ENCODE measurements around the gene ADRA2A. TPM values are rescaled to one million over a fixed set of nuclear protein-coding genes. Genes with fewer than 3 reads are reported as not detected.

ADRA2A gene
- polyA plus RNA-seq, 3 donors: not detected

- WGBS (ENCODE audit: insufficient coverage): 93% methylated on average over 4 of the region's 4 CpGs
- Histone ChIP-seq H2AFZ (ENCODE audit: insufficient read depth, low read depth, low read length, poor library complexity, severe bottlenecking) (no peak overlapping the region), H4K20me1 (ENCODE audit: insufficient read depth, low read length) (no peaks in the 10 kb centered on the region), H3K36me3 (replicated peaks in 1 of 2; ENCODE audit: control insufficient read depth in 1 of 2, insufficient read depth in 2 of 2, low read length in 2 of 2) (no peaks in the 10 kb centered on the region), H3K9me3 (replicated peaks in 1 of 2; ENCODE audit: control insufficient read depth in 1 of 2, insufficient read depth in 1 of 2, low read length in 2 of 2) (no peaks in the 10 kb centered on the region), H3K4me3 (replicated peaks in 1 of 3; ENCODE audit: low read depth in 2 of 3, low read length in 3 of 3) (no peak overlapping the region), H3K79me2 (ENCODE audit: insufficient read depth, low read length) (no peaks in the 10 kb centered on the region), H3K27ac (ENCODE audit: low read depth in 1 of 2, low read length in 2 of 2) (no peak overlapping the region), H3K4me1 (ENCODE audit: control insufficient read depth in 1 of 2, insufficient read depth in 2 of 2, low read length in 2 of 2) (no peaks in the 10 kb centered on the region), H3K9ac (ENCODE audit: insufficient read depth, low read length, poor library complexity, severe bottlenecking) (no peak overlapping the region), H3K27me3 (ENCODE audit: control insufficient read depth in 2 of 2, insufficient read depth in 2 of 2, low read length in 2 of 2) (no peaks in the 10 kb centered on the region), H3K4me2 (replicated peaks; ENCODE audit: extremely low read depth, low read length, poor library complexity, severe bottlenecking) (no peak overlapping the region)
- Mint-ChIP-seq H3K36me3 (no peaks in the 10 kb centered on the region), H3K4me1 (no peaks in the 10 kb centered on the region), H3K9me3 (peaks cover 0 to 4% (median 0%) of the 10 kb centered on the region in 7 donors), H3K27me3 (ENCODE audit: low read depth in 3 of 3) (peaks cover 0 to 4% (median 3%) of the 10 kb centered on the region in 3 donors), H3K4me3 (no peak overlapping the region), H3K27ac (no peak overlapping the region)
- intact Hi-C loops (cut with micrococcal nuclease): no loop called here
- no peak for DNase-seq
- TF ChIP-seq CTCF (IDR thresholded peaks at IDR 0.05): no peak
Observed at GRCh38 chr10:111107846-111108245, 31.0 kb downstream of the ADRA2A start.

GRCh38 chr10:111108441-111108840 is 31.6 kb downstream of the ADRA2A start:
- no peaks in the 10 kb centered on the region for H3K4me1 ChIP-seq (ENCODE audit: control insufficient read depth in 1 of 2, insufficient read depth in 2 of 2, low read length in 2 of 2)
- H3K9me3 ChIP-seq (replicated peaks in 1 of 2; ENCODE audit: control insufficient read depth in 1 of 2, insufficient read depth in 1 of 2, low read length in 2 of 2): no peaks in the 10 kb centered on the region
- H3K27ac Mint-ChIP-seq: no peak overlapping the region
- no peak for TF ChIP-seq CTCF (IDR thresholded peaks at IDR 0.05)
- no peak overlapping the region for H3K27ac ChIP-seq (ENCODE audit: low read depth in 1 of 2, low read length in 2 of 2)
- H3K4me2 ChIP-seq (replicated peaks; ENCODE audit: extremely low read depth, low read length, poor library complexity, severe bottlenecking): no peak overlapping the region
- DNase-seq: no peak
- peaks cover 0 to 4% (median 0%) of the 10 kb centered on the region in 7 donors for H3K9me3 Mint-ChIP-seq
- H3K27me3 Mint-ChIP-seq (ENCODE audit: low read depth in 3 of 3): peaks cover 0 to 4% (median 3%) of the 10 kb centered on the region in 3 donors
- no peaks in the 10 kb centered on the region for H3K79me2 ChIP-seq (ENCODE audit: insufficient read depth, low read length)
- no peaks in the 10 kb centered on the region for H3K27me3 ChIP-seq (ENCODE audit: control insufficient read depth in 2 of 2, insufficient read depth in 2 of 2, low read length in 2 of 2)
- no peaks in the 10 kb centered on the region for H3K4me1 Mint-ChIP-seq
- no CpG with 5 or more reads among the region's 6 CpGs for WGBS (ENCODE audit: insufficient coverage)
- no peak overlapping the region for H3K9ac ChIP-seq (ENCODE audit: insufficient read depth, low read length, poor library complexity, severe bottlenecking)
- no peak overlapping the region for H3K4me3 Mint-ChIP-seq
- no peaks in the 10 kb centered on the region for H3K36me3 Mint-ChIP-seq
- no peak overlapping the region for H2AFZ ChIP-seq (ENCODE audit: insufficient read depth, low read depth, low read length, poor library complexity, severe bottlenecking)
- intact Hi-C loops (cut with micrococcal nuclease): no loop called here
- no peaks in the 10 kb centered on the region for H4K20me1 ChIP-seq (ENCODE audit: insufficient read depth, low read length)
- H3K4me3 ChIP-seq (replicated peaks in 1 of 3; ENCODE audit: low read depth in 2 of 3, low read length in 3 of 3): no peak overlapping the region
- H3K36me3 ChIP-seq (replicated peaks in 1 of 2; ENCODE audit: control insufficient read depth in 1 of 2, insufficient read depth in 2 of 2, low read length in 2 of 2): no peaks in the 10 kb centered on the region
